ENCODE results near the gene CHRM2.

DNA sequence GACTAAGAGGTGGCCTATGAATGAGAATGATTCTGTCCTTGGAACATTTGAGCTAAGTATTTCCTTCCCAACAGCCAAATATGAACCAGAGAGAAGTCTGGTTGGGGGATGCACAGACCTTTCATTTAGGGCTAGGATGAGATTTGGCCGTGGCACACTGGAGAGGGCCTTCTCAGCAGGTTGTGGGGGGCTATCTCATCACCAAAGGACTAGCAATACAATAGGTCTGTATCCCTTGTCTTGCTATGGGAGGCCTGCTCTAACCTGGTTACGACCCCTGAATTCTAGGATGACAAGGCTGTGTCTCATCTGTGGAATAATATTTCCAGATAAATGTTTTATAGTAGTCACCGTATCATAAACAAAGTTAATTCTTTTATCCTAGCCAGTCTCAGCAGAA is 133.0 kb downstream of the CHRM2 start:
- TF ChIP-seq, protein P1, sequence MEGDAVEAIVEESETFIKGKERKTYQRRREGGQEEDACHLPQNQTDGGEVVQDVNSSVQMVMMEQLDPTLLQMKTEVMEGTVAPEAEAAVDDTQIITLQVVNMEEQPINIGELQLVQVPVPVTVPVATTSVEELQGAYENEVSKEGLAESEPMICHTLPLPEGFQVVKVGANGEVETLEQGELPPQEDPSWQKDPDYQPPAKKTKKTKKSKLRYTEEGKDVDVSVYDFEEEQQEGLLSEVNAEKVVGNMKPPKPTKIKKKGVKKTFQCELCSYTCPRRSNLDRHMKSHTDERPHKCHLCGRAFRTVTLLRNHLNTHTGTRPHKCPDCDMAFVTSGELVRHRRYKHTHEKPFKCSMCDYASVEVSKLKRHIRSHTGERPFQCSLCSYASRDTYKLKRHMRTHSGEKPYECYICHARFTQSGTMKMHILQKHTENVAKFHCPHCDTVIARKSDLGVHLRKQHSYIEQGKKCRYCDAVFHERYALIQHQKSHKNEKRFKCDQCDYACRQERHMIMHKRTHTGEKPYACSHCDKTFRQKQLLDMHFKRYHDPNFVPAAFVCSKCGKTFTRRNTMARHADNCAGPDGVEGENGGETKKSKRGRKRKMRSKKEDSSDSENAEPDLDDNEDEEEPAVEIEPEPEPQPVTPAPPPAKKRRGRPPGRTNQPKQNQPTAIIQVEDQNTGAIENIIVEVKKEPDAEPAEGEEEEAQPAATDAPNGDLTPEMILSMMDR (IDR thresholded peaks at IDR 0.05) = no peak
- no peak for TF ChIP-seq POLR2A (IDR thresholded peaks at IDR 0.05)
- TF ChIP-seq EP300 (IDR thresholded peaks at IDR 0.05) = no peak

Data from upper lobe of left lung (tissue), 4 donors.